ENCODE measurements around the gene CYP4F11.

DNA sequence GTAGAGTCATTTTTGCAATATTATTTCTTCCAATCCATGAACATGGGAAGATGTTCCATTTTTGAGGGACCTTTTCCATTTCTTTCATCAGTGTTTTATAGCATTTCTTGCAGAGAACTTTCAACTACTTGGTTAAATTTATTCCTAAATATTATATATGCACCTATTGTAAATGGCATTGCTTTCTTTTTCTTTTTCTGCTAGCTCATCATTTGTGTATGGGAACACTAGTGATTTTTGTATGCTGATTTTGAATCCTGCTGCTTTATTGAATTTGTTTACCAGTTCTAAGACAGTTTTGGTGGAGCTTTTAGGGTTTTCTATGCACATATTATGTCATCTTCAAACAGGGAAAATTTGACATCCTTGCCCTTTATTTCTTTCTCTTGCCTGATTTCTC is 29.3 kb downstream of the CYP4F11 start:
- TF ChIP-seq, protein P1, sequence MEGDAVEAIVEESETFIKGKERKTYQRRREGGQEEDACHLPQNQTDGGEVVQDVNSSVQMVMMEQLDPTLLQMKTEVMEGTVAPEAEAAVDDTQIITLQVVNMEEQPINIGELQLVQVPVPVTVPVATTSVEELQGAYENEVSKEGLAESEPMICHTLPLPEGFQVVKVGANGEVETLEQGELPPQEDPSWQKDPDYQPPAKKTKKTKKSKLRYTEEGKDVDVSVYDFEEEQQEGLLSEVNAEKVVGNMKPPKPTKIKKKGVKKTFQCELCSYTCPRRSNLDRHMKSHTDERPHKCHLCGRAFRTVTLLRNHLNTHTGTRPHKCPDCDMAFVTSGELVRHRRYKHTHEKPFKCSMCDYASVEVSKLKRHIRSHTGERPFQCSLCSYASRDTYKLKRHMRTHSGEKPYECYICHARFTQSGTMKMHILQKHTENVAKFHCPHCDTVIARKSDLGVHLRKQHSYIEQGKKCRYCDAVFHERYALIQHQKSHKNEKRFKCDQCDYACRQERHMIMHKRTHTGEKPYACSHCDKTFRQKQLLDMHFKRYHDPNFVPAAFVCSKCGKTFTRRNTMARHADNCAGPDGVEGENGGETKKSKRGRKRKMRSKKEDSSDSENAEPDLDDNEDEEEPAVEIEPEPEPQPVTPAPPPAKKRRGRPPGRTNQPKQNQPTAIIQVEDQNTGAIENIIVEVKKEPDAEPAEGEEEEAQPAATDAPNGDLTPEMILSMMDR (IDR thresholded peaks at IDR 0.05) = no peak
- TF ChIP-seq POLR2AphosphoS5 (IDR thresholded peaks at IDR 0.05) = no peak

Data from prostate gland (tissue), 2 donors.